Fibroblast of gingiva (primary cell): Measurements from ENCODE around the gene RREB1.
A peak's percentile ranks its signal among the peaks of the same experiment; 100 is the strongest.

Experiments used
- DNase-seq: peaks from one replicate; pipeline ENCODE4 v3.0.0-alpha.2; 2011; ENCODE audit warnings: low read depth

RREB1 gene

GRCh38 chr6:7088076-7088742, 19.6 kb upstream of the RREB1 start:
- no peak for DNase-seq

- no peak for DNase-seq
These were observed 8.8 kb upstream of the RREB1 start for GRCh38 chr6:7098993-7099392.

- DNase-seq, result no peak
These were observed 7.5 kb upstream of the RREB1 start for GRCh38 chr6:7100072-7100752.

- no peak for DNase-seq
These were observed 7.0 kb upstream of the RREB1 start for GRCh38 chr6:7100753-7101081.

- no peak for DNase-seq
These were observed 6.5 kb upstream of the RREB1 start for GRCh38 chr6:7101290-7101689.

GRCh38 chr6:7104752-7105151, 3.0 kb upstream of the RREB1 start:
- DNase-seq, result no peak

GRCh38 chr6:7106215-7106751, 1.5 kb upstream of the RREB1 start:
- no peak for DNase-seq

- DNase-seq, result no peak
These were observed 796 bp upstream of the RREB1 start for GRCh38 chr6:7106752-7107577.

- DNase-seq, result peak; percentile 46
These were observed 619 bp downstream of the RREB1 start for GRCh38 chr6:7108196-7108963.

GRCh38 chr6:7108964-7109836, 1.4 kb downstream of the RREB1 start:
- peak; percentile 70 for DNase-seq

- DNase-seq, result no peak
These were observed 2.5 kb downstream of the RREB1 start for GRCh38 chr6:7110092-7110792.

- DNase-seq, result no peak
These were observed 3.4 kb downstream of the RREB1 start for GRCh38 chr6:7111095-7111690.

- DNase-seq, result no peak
These were observed 4.4 kb downstream of the RREB1 start for GRCh38 chr6:7112171-7112570.

GRCh38 chr6:7112741-7113313, 5.1 kb downstream of the RREB1 start:
- DNase-seq, result no peak

GRCh38 chr6:7114744-7115458, 7.1 kb downstream of the RREB1 start:
- no peak for DNase-seq

GRCh38 chr6:7115543-7116231, 7.9 kb downstream of the RREB1 start:
- peak; percentile 36 for DNase-seq

- DNase-seq, result no peak
These were observed 11.6 kb downstream of the RREB1 start for GRCh38 chr6:7119272-7119801.

- no peak for DNase-seq
These were observed 14.0 kb downstream of the RREB1 start for GRCh38 chr6:7121700-7122241.
